Calu3 (cell line): ENCODE measurements around the gene IP6K3. TPM values are rescaled to one million over a fixed set of nuclear protein-coding genes. Genes with fewer than 3 reads are reported as not detected.

Source experiments
- BruUV-seq: library from RNA; stranded (reverse); fragments of 400-500 nt; replicated peaks from 2 replicates; lab custom pipeline; 2021; lab: Mats Ljungman, UMichigan
- CTCF ChIA-PET: fragments of 300-600 bp; sonication (Branson Sonifier 250); formaldehyde crosslinking; loops from one replicate; lab custom pipeline; 2022; ENCODE audit warnings: antibody characterized with exemption; lab: Charles Lee
- DNase-seq: peaks from one replicate; pipeline ENCODE4 v3.0.0; 2022
- H3K27ac Mint-ChIP-seq: one replicate; pipeline ENCODE4 v1.8.0; 2022; ENCODE audit warnings: mixed read lengths; ENCODE audit not compliant: unreplicated experiment
- H3K27me3 Mint-ChIP-seq: one replicate; pipeline ENCODE4 v1.8.0; 2022; ENCODE audit warnings: mixed read lengths; ENCODE audit not compliant: unreplicated experiment
- H3K36me3 Mint-ChIP-seq: one replicate; pipeline ENCODE4 v1.8.0; 2022; ENCODE audit warnings: mild to moderate bottlenecking, moderate library complexity, mixed read lengths; ENCODE audit not compliant: insufficient read depth, unreplicated experiment
- H3K4me1 Mint-ChIP-seq: one replicate; pipeline ENCODE4 v1.8.0; 2022; ENCODE audit warnings: mild to moderate bottlenecking, low read depth, mixed read lengths; ENCODE audit not compliant: unreplicated experiment
- H3K4me3 Mint-ChIP-seq: one replicate; pipeline ENCODE4 v1.8.0; 2022; ENCODE audit warnings: mild to moderate bottlenecking, low read depth, moderate library complexity, mixed read lengths; ENCODE audit not compliant: unreplicated experiment
- H3K9me3 Mint-ChIP-seq: one replicate; pipeline ENCODE4 v1.8.0; 2022; ENCODE audit warnings: low read depth, mixed read lengths; ENCODE audit not compliant: unreplicated experiment
- intact Hi-C: fragments of 100-400 bp; cut with micrococcal nuclease; formaldehyde crosslinking; loops from one replicate; pipeline ENCODE4 v1.10.0; 2022; ENCODE audit not compliant: unreplicated experiment
- total RNA-seq: library from RNA; stranded (reverse); gene quantifications from 2 replicates; pipeline ENCODE4 v1.2.3, GENCODE V29; 2022
- TF ChIP-seq, protein P1 (sequence below): fragments of 200-600 bp; IDR thresholded peaks from one replicate; pipeline ENCODE4 v1.8.0; 2022; ENCODE audit warnings: antibody characterized with exemption; ENCODE audit not compliant: unreplicated experiment

Gene IP6K3
- total RNA-seq, 1 experiment from 2014 or later = not detected

DNA sequence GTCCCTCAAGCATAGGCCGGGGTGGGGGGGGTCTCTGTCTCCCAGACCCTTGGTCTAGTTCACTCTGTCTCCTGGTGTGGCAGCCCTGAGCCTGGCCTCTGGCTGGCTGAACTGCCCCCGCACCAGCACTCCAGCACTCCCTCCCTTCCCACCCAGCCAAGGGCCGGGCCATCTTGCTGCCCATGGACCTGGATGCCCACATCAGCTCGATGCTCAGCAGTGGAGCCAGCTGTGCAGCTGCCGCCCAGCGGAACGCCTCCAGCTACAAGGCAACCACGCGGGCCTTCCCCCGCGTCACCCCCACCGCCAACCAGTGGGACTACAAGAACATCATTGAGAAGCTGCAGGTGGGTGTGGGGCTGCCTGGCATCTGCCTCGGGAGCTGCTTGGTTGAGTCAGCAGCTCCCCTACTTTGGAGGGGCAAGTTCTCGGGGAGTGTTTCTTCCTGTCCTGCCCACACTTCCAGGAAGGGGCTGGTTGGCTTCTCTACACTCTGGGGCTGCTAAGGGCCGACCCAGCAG lies 63.6 kb downstream of the IP6K3 start:
- intact Hi-C loops = no loop called here
- Mint-ChIP-seq H3K27ac (no peak overlapping the region), H3K4me1 (no peaks in the 10 kb centered on the region)

DNA sequence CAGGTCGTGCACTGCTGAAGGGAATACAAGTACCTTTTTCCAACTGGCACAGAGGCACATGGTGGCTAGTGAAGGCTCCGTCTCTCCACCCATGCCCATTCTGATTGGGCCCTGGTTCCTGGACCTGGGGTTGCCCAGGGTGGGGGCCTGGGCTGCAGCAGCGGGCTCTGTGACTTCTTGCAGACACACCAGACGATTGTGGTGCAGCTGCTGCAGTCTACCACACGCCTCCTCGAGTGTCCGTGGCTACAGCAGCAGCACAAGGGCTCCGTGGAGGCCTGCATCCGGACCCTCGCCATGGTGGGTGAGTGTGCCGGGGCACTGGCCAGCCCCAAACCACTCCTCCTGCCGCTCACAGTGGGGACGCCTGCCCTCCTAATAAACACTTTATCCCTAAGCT lies 64.4 kb downstream of the IP6K3 start:
- DNase-seq = no peak
- intact Hi-C loops = no loop called here
- TF ChIP-seq, protein P1, sequence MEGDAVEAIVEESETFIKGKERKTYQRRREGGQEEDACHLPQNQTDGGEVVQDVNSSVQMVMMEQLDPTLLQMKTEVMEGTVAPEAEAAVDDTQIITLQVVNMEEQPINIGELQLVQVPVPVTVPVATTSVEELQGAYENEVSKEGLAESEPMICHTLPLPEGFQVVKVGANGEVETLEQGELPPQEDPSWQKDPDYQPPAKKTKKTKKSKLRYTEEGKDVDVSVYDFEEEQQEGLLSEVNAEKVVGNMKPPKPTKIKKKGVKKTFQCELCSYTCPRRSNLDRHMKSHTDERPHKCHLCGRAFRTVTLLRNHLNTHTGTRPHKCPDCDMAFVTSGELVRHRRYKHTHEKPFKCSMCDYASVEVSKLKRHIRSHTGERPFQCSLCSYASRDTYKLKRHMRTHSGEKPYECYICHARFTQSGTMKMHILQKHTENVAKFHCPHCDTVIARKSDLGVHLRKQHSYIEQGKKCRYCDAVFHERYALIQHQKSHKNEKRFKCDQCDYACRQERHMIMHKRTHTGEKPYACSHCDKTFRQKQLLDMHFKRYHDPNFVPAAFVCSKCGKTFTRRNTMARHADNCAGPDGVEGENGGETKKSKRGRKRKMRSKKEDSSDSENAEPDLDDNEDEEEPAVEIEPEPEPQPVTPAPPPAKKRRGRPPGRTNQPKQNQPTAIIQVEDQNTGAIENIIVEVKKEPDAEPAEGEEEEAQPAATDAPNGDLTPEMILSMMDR = no peak
- BruUV-seq = no TSS peak
- no peak overlapping the region for H3K4me3 Mint-ChIP-seq
- H3K4me1 Mint-ChIP-seq = no peaks in the 10 kb centered on the region
- no peaks in the 10 kb centered on the region for H3K9me3 Mint-ChIP-seq
- CTCF ChIA-PET = no interaction called here
- H3K27me3 Mint-ChIP-seq = no peaks in the 10 kb centered on the region
- no peak overlapping the region for H3K27ac Mint-ChIP-seq
- H3K36me3 Mint-ChIP-seq = peaks cover 71% of the 10 kb centered on the region

More for the DNA sequence above, 63.6 kb downstream of the IP6K3 start:
- no peak for DNase-seq
- CTCF ChIA-PET = interaction anchor here (1.8 kb wide), 1 partner anchor 93 kb away, joined by 4 read pairs; no protein-coding TSS in a partner anchor
- no peaks in the 10 kb centered on the region for H3K9me3 Mint-ChIP-seq
- no peaks in the 10 kb centered on the region for H3K27me3 Mint-ChIP-seq
- BruUV-seq = no TSS peak
- no peak overlapping the region for H3K4me3 Mint-ChIP-seq
- TF ChIP-seq, protein P1 = no peak
- peaks cover 63% of the 10 kb centered on the region for H3K36me3 Mint-ChIP-seq

DNA sequence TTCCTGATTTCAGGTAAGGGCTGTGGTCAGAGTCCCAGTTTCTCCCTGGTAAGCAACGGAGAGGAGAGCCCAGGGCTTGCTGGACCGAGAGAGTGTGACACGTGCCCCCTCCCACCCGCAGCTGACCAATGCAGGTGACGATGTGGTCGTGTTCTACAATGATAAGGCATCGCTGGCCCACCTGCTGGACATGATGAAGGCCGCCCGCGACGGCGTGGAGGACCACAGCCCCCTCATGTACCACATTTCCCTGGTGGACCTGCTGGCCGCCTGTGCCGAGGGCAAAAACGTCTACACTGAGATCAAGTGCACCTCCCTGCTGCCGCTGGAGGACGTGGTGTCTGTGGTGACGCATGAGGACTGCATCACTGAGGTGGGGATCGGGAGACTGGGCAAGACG lies 66.9 kb downstream of the IP6K3 start:
- CTCF ChIA-PET = no interaction called here
- peaks cover 67% of the 10 kb centered on the region for H3K36me3 Mint-ChIP-seq

DNA sequence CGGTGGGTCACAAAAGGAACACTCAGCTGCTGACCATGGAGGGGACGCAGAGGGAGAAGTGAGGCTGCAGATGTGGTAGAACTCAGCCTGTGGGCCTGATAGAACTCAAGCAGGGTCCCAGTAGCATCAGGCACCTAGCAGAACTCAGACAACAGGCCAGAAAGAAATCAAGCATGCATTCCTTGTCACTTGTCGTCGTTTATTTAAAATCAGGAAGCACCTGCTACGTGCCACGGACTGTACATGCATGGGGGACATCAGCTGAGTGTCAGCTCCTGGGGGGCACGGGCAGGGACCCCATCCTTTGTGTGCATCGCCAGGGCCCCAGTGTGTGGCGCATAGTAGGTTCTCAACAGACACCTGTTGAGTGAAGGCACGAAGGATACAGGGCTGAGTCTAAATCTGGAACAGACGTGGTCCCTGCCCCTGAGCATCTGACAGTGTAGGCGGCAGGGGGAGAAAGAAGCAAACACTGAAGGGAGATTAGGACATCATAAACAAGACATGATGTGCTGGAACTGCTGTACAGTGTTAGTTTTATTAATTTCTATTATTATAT lies 67.7 kb downstream of the IP6K3 start:
- CTCF ChIA-PET = no interaction called here
- peaks cover 6% of the 10 kb centered on the region for H3K4me1 Mint-ChIP-seq
- intact Hi-C loops = no loop called here
- no peak overlapping the region for H3K27ac Mint-ChIP-seq
- no peak overlapping the region for H3K4me3 Mint-ChIP-seq
- H3K27me3 Mint-ChIP-seq = no peaks in the 10 kb centered on the region
- TF ChIP-seq, protein P1 = no peak
- no peak for DNase-seq
- BruUV-seq = no TSS peak
- H3K9me3 Mint-ChIP-seq = no peaks in the 10 kb centered on the region
- H3K36me3 Mint-ChIP-seq = peaks cover 68% of the 10 kb centered on the region

More for the DNA sequence above, 66.9 kb downstream of the IP6K3 start:
- Mint-ChIP-seq H3K9me3 (no peaks in the 10 kb centered on the region), H3K4me1 (no peaks in the 10 kb centered on the region), H3K27ac (no peak overlapping the region), H3K27me3 (no peaks in the 10 kb centered on the region), H3K4me3 (no peak overlapping the region)
- DNase-seq = no peak
- no TSS peak for BruUV-seq
- intact Hi-C loops = no loop called here
- TF ChIP-seq, protein P1 = no peak
